Superior temporal gyrus (tissue), 1 donor: ENCODE measurements around the gene DPYSL5.
"Not testable (repeated sequence)": the region's sequence is repeated elsewhere in the genome, so short reads cannot be mapped to it uniquely, and the experiment has no call there.

Experiments used
- DNase-seq: peaks from one replicate; pipeline ENCODE4 v3.0.0-alpha.2; 2016; ENCODE audit errors: extremely low spot score

Gene DPYSL5

GRCh38 chr2:26847655-26848335, at the start of gene DPYSL5:
DPYSL5 (plus strand) TSS chr2:26848132; CDS start chr2:26898500, 50,368 bp downstream.
- peak; percentile 74 for DNase-seq

GRCh38 chr2:26801328-26801727, 46.6 kb upstream of the DPYSL5 start:
- DNase-seq = no peak

GRCh38 chr2:26801796-26802195, 46.1 kb upstream of the DPYSL5 start:
- DNase-seq = no peak

- DNase-seq = no peak
These were observed 42.7 kb upstream of the DPYSL5 start for GRCh38 chr2:26805241-26805676.

GRCh38 chr2:26807788-26808460, 40.0 kb upstream of the DPYSL5 start:
- peak; percentile 26 for DNase-seq

GRCh38 chr2:26809211-26809610, 38.7 kb upstream of the DPYSL5 start:
- no peak for DNase-seq

- DNase-seq = no peak
These were observed 37.9 kb upstream of the DPYSL5 start for GRCh38 chr2:26809876-26810577.

GRCh38 chr2:26811261-26811660, 36.7 kb upstream of the DPYSL5 start:
- DNase-seq = no peak

- DNase-seq = no peak
These were observed 35.9 kb upstream of the DPYSL5 start for GRCh38 chr2:26811791-26812694.

- DNase-seq = no peak
These were observed 35.2 kb upstream of the DPYSL5 start for GRCh38 chr2:26812731-26813130.

- not testable (repeated sequence) for DNase-seq
These were observed 33.7 kb upstream of the DPYSL5 start for GRCh38 chr2:26814072-26814765.

- no peak for DNase-seq
These were observed 31.0 kb upstream of the DPYSL5 start for GRCh38 chr2:26816893-26817292.

- no peak for DNase-seq
These were observed 29.7 kb upstream of the DPYSL5 start for GRCh38 chr2:26818255-26818654.

- no peak for DNase-seq
These were observed 29.0 kb upstream of the DPYSL5 start for GRCh38 chr2:26818972-26819371.

- no peak for DNase-seq
These were observed 27.0 kb upstream of the DPYSL5 start for GRCh38 chr2:26820932-26821331.

GRCh38 chr2:26822877-26823276, 25.1 kb upstream of the DPYSL5 start:
- DNase-seq = no peak

- DNase-seq = no peak
These were observed 9.6 kb upstream of the DPYSL5 start for GRCh38 chr2:26838121-26838906.

- DNase-seq = no peak
These were observed 6.9 kb upstream of the DPYSL5 start for GRCh38 chr2:26840937-26841610.

GRCh38 chr2:26843041-26843440, 4.9 kb upstream of the DPYSL5 start:
- DNase-seq = peak; percentile 54

GRCh38 chr2:26845021-26845420, 2.9 kb upstream of the DPYSL5 start:
- no peak for DNase-seq
